GM12878 (cell line): ENCODE results near the gene DEF6. TPM values are rescaled to one million over a fixed set of nuclear protein-coding genes. Genes with fewer than 3 reads are reported as not detected.

Source experiments
- ATAC-seq: fragments of 200-7000 bp; cut with Tn5 transposase; 3 replicates; pipeline ENCODE4 v1.9.1; 2020; ENCODE audit warnings: mild to moderate bottlenecking, moderate library complexity
- BruUV-seq: library from RNA; stranded (reverse); fragments of 400-500 nt; replicated peaks from 2 replicates; lab custom pipeline; 2021; lab: Mats Ljungman, UMichigan
- CTCF ChIA-PET: fragments of 300-600 bp; sonication (Branson Sonifier 250); formaldehyde crosslinking; extraction: SDS; loops from one replicate; lab custom pipeline; 2021; ENCODE audit warnings: inconsistent platforms; lab: Yijun Ruan, JAX
- POLR2A ChIA-PET: fragments of 350-600 bp; formaldehyde crosslinking; extraction: SDS; loops from one replicate; lab custom pipeline; 2021; ENCODE audit warnings: inconsistent platforms; lab: Charles Lee
- RAD21 ChIA-PET: fragments of 300-600 bp; sonication (Branson Sonifier 250); formaldehyde crosslinking; loops from one replicate; lab custom pipeline; 2023; ENCODE audit warnings: antibody characterized with exemption; ENCODE audit not compliant: unreplicated experiment; lab: Charles Lee
- SMC1A ChIA-PET: fragments of 300-600 bp; sonication (Branson Sonifier 250); formaldehyde crosslinking; loops from one replicate; lab custom pipeline; 2023; ENCODE audit not compliant: unreplicated experiment, uncharacterized antibody; lab: Charles Lee
- DNase-seq: peaks from one replicate; pipeline ENCODE4 v3.0.0-alpha.2; 2011; ENCODE audit warnings: low read depth, low spot score
- FAIRE-seq: peaks from 3 replicates; lab custom pipeline; 2011; peaks lifted over from hg19 to GRCh38; lab: Jason Lieb, UNC
- H2AFZ ChIP-seq: 2 replicates; pipeline ENCODE4 v1.6.0; 2011; ENCODE audit warnings: low read depth, low read length, control low read depth; ENCODE audit not compliant: control insufficient read depth
- H3K27ac ChIP-seq: 2 replicates; pipeline ENCODE4 v1.5.1; 2011; ENCODE audit warnings: control low read depth; ENCODE audit not compliant: control insufficient read depth, insufficient read depth
- H3K27me3 ChIP-seq, 2 experiments: replicated peaks in 1 of 2; 2 replicates each; pipeline versions ENCODE4 v1.6.0 to v1.6.1; 2011; ENCODE audit warnings: low read length in 1 of 2; ENCODE audit not compliant: control insufficient read depth in 2 of 2, insufficient read depth in 2 of 2
- H3K36me3 ChIP-seq, 2 experiments: 2 replicates each; pipeline ENCODE4 v1.5.1; 2011; ENCODE audit warnings: low read length in 1 of 2; ENCODE audit not compliant: control insufficient read depth in 2 of 2, insufficient read depth in 2 of 2
- H3K4me1 ChIP-seq: 2 replicates; pipeline ENCODE4 v1.6.1; 2011; ENCODE audit warnings: mild to moderate bottlenecking, low read length, moderate library complexity, mixed read lengths; ENCODE audit not compliant: control insufficient read depth, insufficient read depth
- H3K4me2 ChIP-seq: 2 replicates; pipeline ENCODE4 v1.6.0; 2011; ENCODE audit warnings: control low read depth; ENCODE audit not compliant: control insufficient read depth, insufficient read depth
- H3K4me3 ChIP-seq: fragments of 200-600 bp; sonication (generic); 2 replicates; pipeline ENCODE4 v1.5.1; 2016
- H3K79me2 ChIP-seq: 2 replicates; pipeline ENCODE4 v1.6.0; 2011; ENCODE audit warnings: low read length; ENCODE audit not compliant: control insufficient read depth, insufficient read depth
- H3K9ac ChIP-seq: 2 replicates; pipeline ENCODE4 v1.8.0; 2011; ENCODE audit warnings: low read length, control low read depth, mixed read lengths; ENCODE audit not compliant: control insufficient read depth, insufficient read depth
- H3K9me3 ChIP-seq: replicated peaks from 3 replicates; pipeline ENCODE4 v1.5.1; 2011; ENCODE audit warnings: mild to moderate bottlenecking, low read length; ENCODE audit not compliant: control insufficient read depth, insufficient read depth
- H4K20me1 ChIP-seq: 2 replicates; pipeline ENCODE4 v1.6.0; 2011; ENCODE audit not compliant: control insufficient read depth, insufficient read depth
- MEF2B ChIP-seq: fragments of 450-650 bp; IDR thresholded peaks from 2 replicates; pipeline ENCODE4 v1.6.1; 2018; ENCODE audit warnings: mild to moderate bottlenecking, moderate library complexity; ENCODE audit not compliant: partially characterized antibody, poor library complexity, severe bottlenecking
- POLR2A ChIP-seq: IDR thresholded peaks from 2 replicates; pipeline ENCODE4 v1.6.1; 2011; ENCODE audit warnings: low read depth, mild to moderate bottlenecking, low read length
- SMAD1 ChIP-seq: fragments of 450-650 bp; IDR thresholded peaks from 2 replicates; pipeline ENCODE4 v1.6.1; 2018; ENCODE audit warnings: mild to moderate bottlenecking, low read depth; ENCODE audit not compliant: partially characterized antibody
- SP1 ChIP-seq: IDR thresholded peaks from one replicate; pipeline ENCODE4 v1.6.1; 2011; ENCODE audit warnings: low read depth, low read length
- WGBS: methylation state at CpG from one replicate; pipeline ENCODE4 v1.1.6; 2016; ENCODE audit warnings: low lambda C conversion rate; ENCODE audit not compliant: insufficient replicate concordance, insufficient coverage; ENCODE audit errors: missing lambda C conversion rate; 5-methylcytosine and 5-hydroxymethylcytosine counted together
- in situ Hi-C: fragments of 300-500 bp; cut with MboI; formaldehyde crosslinking; loops from 9 replicates; pipeline ENCODE4 v1.14.3; 2018; ENCODE audit warnings: mixed read lengths
- intact Hi-C: fragments of 100-400 bp; cut with micrococcal nuclease; formaldehyde crosslinking; loops from one replicate; pipeline ENCODE4 v1.14.2; 2022; ENCODE audit not compliant: unreplicated experiment
- polyA plus RNA-seq, 11 experiments: library from polyadenylated mRNA; depleted of rRNA in 4 of 11; unstranded in 6 of 11; stranded (reverse) in 5 of 11; fragments of >200 nt; fragmentation: Nextera tagmentation in 4 of 11; fragmentation: Illumina TruSeq in 1 of 11; extraction: Ambion mirVana in 4 of 11; extraction: Trizol in 1 of 11; gene quantifications; 1 replicate in 1 of 11; 2 replicates in 10 of 11; pipeline versions ENCODE4 v1.2.1 to v1.2.3, GENCODE V29; 2011 to 2016; ENCODE audit warnings: inconsistent platforms in 2 of 11, missing spikeins in 2 of 11, low read depth in 1 of 11
- total RNA-seq, 4 experiments: library from RNA; depleted of rRNA in 3 of 4; stranded (reverse); fragments of >200 nt in 3 of 4; fragmentation: Illumina TruSeq in 1 of 4; extraction: Trizol in 1 of 4; gene quantifications; 2 replicates each; pipeline versions ENCODE4 v1.2.1 to v1.2.3, GENCODE V29; 2013 to 2021

The DEF6 gene
- total and polyA plus RNA-seq, 10 of the 15 experiments (the other 5 are each of a cell fraction or from before 2014, with no cell fraction given): 3.3 to 69.5 (median 48.8) TPM

- WGBS: 94% methylated on average over 9 of the region's 9 CpGs
- POLR2A ChIA-PET: interaction anchor here (0.6 to 2.2 kb wide), 5 partner anchors 9 to 21 kb away, joined by 3 to 7 read pairs (median 3); partner anchors contain the start of gene DEF6
- no peak for FAIRE-seq
- in situ Hi-C loops (no loop called here), intact Hi-C loops (no loop called here)
- H3K36me3 ChIP-seq: peaks cover 2 to 9% of the 10 kb centered on the region in 2 experiments; a peak in 2 of 4 replicates
- H3K9me3 ChIP-seq: no peaks in the 10 kb centered on the region
- H3K79me2 ChIP-seq: peaks cover 3% of the 10 kb centered on the region; the same call in 1 of the 2 replicates
- peak; percentile 14 for TF ChIP-seq POLR2A
- TF ChIP-seq SP1: no peak
- SMC1A ChIA-PET: interaction anchor here (0.7 to 1.6 kb wide), 2 partner anchors 92 to 140 kb away, joined by 3 to 5 read pairs; no protein-coding TSS in a partner anchor
- RAD21 ChIA-PET: interaction anchor here (0.6 to 1.1 kb wide), 3 partner anchors 15 to 1455 kb away, joined by 3 read pairs; no protein-coding TSS in a partner anchor
- no peak overlapping the region for H3K4me3 ChIP-seq
- no peak overlapping the region for H3K9ac ChIP-seq
- H4K20me1 ChIP-seq: no peaks in the 10 kb centered on the region
- DNase-seq: no peak
- H3K4me2 ChIP-seq: no peak overlapping the region
- H2AFZ ChIP-seq: no peak overlapping the region
- CTCF ChIA-PET: interaction anchor here (0.7 to 1.7 kb wide), 5 partner anchors 12 to 156 kb away, joined by 3 to 7 read pairs (median 3); no protein-coding TSS in a partner anchor
- ATAC-seq: no peak
- H3K27ac ChIP-seq: peak overlapping the region; percentile 23; the same call in 1 of the 2 replicates
- no TSS peak for BruUV-seq
- H3K27me3 ChIP-seq: no peaks in the 10 kb centered on the region
- peaks cover 19% of the 10 kb centered on the region for H3K4me1 ChIP-seq
These were observed 12.1 kb downstream of the DEF6 start for GRCh38 chr6:35309611-35310264.

GRCh38 chr6:35310265-35310831 lies 12.7 kb downstream of the DEF6 start:
- CTCF ChIA-PET: interaction anchor here (0.7 to 1.7 kb wide), 5 partner anchors 12 to 155 kb away, joined by 3 to 7 read pairs (median 3); no protein-coding TSS in a partner anchor
- Histone ChIP-seq H2AFZ (no peak overlapping the region), H3K27me3 (no peaks in the 10 kb centered on the region), H3K9ac (no peak overlapping the region), H3K36me3 (peaks cover 2 to 9% of the 10 kb centered on the region in 2 experiments; a peak in 2 of 4 replicates)
- BruUV-seq: no TSS peak
- TF ChIP-seq SMAD1 (no peak), MEF2B (peak; percentile 43)
- TF ChIP-seq, all 136 proteins: peak for 1
- Histone ChIP-seq H3K9me3 (no peaks in the 10 kb centered on the region), H3K4me3 (no peak overlapping the region), H3K4me1 (peaks cover 19% of the 10 kb centered on the region), H3K27ac (peak overlapping the region; percentile 23; the same call in 1 of the 2 replicates), H3K4me2 (no peak overlapping the region), H3K79me2 (peaks cover 3% of the 10 kb centered on the region; the same call in 1 of the 2 replicates), H4K20me1 (no peaks in the 10 kb centered on the region)
- SMC1A ChIA-PET: interaction anchor here (1.6 kb wide), 1 partner anchor 140 kb away, joined by 5 read pairs; no protein-coding TSS in a partner anchor
- 59% methylated on average over 6 of the region's 6 CpGs for WGBS
- no peak for FAIRE-seq
- POLR2A ChIA-PET: interaction anchor here (0.5 to 2.2 kb wide), 5 partner anchors 9 to 163 kb away, joined by 3 to 7 read pairs (median 3); partner anchors contain the start of gene DEF6
- RAD21 ChIA-PET: interaction anchor here (0.6 to 1.7 kb wide), 4 partner anchors 7 to 1454 kb away, joined by 3 to 4 read pairs (median 3); no protein-coding TSS in a partner anchor
- in situ Hi-C loops: no loop called here
- no peak; the same call in 2 of the 3 replicates for ATAC-seq
- no peak for DNase-seq
- intact Hi-C loops: no loop called here
